Activated naive CD4-positive, alpha-beta T cell treated with Interleukin-2 at 50 U/mL for 16 hours (primary cell): ENCODE measurements around the gene FAM107A.

Source experiments
- DNase-seq: peaks from one replicate; pipeline ENCODE4 v3.0.0-alpha.2; 2020

Gene FAM107A

DNA sequence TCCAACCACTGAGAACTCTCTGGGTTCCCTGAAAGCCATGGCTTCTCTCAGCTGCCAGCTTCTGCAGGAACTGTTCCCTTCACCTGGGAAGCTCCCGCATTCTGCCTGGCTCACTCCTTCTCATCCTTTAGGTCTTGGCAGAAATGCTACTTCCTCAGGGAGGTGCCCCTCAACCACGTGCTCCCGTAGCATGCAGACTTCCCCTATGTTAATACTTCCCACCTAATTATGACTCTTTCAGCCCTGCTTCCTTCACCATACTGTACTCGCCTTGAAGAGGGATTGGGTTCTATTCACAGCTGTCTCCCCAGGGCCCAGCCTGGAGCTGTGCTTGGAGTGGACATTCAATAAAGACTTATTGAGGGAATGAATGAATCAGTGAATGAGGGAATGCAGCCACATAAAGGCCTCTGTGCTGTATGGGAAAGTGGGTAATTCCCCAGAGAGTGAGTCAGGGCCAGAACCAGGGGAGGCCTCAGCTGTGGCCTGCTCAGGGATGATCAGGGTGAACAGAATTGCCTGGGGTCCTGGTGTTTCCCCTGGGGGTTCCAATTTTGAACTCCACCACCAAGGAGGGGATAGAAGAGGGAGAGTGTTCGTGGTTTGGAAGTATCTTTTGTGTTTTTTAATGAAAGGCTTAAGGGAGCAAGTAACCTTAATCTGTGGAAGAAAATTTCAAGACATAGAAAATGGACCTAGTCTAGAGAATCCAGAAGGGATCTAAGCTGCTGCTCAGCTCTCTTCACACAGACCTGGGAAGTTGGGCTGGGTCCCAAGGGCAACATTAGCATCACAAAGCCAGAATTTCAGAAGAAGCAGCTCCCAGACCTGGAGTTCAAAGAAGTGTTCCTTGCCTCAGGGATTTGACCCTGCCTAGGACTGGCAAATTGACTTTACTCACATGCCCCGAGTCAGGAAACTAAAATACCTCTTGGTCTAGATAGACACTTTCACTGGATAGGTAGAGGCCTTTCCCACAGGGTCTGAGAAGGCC lies 14.6 kb upstream of the FAM107A start:
- DNase-seq = no peak

DNA sequence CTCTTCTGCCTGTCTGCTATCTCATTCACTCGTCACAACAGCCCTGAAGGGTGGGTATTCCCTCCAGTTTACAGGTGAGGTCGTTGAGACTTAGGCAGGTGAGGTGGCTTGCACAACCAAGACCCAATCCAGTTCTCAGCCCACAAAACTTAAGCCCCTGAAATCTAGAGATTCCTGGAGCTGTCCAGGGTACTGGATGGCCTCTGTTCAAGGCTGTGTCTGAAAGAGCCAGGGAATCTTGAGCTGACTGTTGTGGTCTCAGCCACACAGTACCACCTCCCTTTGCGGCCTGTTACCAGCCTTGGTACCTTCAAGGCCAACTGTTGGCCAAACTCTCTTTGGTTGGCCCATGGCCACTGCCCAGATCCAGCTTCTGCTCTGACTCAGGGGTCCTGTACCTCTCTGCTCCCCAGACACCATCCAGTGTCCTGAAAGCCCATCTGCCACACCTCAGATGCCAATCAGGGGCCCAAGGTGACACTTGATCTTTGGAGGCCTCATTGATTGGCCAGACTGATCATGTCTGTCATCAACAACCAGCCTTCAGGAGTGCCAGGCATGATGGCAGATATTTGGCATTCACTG lies 10.9 kb upstream of the FAM107A start:
- no peak for DNase-seq

GRCh38 chr3:58586776-58587192 lies 9.6 kb upstream of the FAM107A start:
- no peak for DNase-seq

GRCh38 chr3:58585994-58586393 lies 8.8 kb upstream of the FAM107A start:
- no peak for DNase-seq

DNA sequence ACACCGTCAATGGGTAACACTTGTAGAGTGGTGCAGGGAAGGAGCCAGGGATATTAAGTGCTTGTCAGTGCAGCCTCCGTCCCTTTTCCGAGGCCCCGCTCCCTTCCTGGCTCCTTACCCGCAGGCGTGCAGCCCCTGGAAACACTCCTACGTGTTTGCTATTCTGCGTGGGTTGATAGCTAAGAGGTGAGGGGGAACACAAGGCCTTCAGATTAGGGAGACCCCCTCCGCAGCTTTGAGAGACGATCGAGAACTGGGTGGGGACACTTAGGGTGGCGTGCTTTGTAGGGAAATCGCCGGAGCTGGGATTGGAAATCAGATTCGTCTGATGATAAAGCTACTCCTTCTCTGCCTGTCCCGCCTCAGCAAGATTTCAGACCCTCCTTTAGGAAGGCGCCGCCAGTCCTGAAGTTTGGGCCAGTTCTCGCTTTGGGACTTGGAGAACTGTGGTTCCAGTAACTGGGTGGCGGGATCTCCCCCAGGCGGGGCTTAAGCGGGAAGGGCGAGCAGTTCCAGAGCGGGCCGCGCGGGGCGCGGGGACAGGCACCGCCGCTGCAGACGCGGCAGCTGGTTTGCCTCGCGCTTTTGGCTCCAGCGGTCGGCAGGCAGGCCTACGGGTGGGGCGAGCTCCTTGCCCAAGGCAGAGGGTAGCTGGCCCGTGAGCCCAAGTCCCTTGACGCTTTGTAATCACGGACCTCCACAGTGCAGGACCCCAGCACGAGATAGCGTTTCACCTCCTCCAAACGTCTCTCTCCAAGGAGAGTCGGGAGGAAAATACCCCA lies 8.0 kb upstream of the FAM107A start:
- DNase-seq = peak; percentile 64

DNA sequence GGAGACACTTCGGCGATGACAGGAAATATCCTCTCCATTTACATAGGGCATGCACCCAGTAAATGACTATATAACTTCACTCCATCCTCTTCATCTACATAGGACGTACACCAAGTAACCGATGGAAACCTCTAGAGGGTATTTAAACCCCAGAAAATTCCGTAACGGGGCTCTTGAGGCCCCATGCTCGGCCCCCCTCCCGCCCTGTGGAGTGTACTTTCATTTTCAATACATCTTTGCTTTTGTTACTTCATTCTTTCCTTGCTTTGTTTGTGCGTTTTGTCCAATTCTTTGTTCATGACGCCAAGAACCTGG lies 7.5 kb upstream of the FAM107A start:
- no peak for DNase-seq

- DNase-seq = no peak
Observed at GRCh38 chr3:58581328-58582091, 4.3 kb upstream of the FAM107A start.

DNA sequence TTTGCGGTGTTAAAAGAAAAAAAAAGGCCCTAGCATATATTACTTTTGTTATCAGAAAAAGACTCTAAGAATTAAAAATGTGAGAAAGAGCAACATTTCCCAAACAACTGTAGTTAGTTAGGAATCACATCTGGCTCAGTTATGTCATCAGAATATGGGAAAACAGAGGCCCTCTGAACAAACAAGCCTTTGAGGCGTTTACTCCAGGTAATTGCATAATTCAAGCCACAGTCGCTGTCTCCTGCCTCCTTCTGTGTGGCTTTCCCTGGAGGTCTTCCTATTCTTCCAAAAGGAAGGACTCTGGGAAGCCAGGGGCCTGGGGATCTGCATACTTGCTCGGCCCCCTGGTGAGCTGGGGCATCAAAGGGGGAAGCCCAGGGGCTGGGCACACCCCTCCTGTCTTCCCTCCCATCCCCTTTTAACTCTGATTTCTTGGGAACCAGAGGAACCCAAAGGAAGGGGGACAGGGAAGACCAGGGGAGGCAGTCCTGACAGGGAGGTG lies 3.7 kb upstream of the FAM107A start:
- DNase-seq = no peak

- no peak for DNase-seq
Observed at GRCh38 chr3:58578873-58579272, 1.7 kb upstream of the FAM107A start.

DNA sequence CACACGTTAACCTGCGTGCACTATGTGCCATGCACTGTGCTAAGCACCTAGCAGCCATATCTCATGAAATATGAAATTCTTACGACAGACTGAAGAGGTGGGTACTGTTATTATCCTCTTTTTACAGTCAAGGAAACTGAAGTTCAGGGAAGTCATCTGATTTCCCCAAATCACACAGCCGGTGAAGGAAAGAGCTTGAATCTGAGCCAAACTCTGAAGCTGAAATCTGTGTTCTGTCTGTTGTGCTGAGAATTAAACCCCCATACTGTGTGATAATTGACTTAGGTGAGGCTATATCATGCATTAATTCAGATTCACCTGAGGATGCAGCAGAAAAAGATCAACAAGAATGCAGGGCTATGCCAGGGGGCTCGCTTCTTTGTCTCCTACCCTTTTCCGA lies 475 bp downstream of the FAM107A start:
- DNase-seq = no peak

DNA sequence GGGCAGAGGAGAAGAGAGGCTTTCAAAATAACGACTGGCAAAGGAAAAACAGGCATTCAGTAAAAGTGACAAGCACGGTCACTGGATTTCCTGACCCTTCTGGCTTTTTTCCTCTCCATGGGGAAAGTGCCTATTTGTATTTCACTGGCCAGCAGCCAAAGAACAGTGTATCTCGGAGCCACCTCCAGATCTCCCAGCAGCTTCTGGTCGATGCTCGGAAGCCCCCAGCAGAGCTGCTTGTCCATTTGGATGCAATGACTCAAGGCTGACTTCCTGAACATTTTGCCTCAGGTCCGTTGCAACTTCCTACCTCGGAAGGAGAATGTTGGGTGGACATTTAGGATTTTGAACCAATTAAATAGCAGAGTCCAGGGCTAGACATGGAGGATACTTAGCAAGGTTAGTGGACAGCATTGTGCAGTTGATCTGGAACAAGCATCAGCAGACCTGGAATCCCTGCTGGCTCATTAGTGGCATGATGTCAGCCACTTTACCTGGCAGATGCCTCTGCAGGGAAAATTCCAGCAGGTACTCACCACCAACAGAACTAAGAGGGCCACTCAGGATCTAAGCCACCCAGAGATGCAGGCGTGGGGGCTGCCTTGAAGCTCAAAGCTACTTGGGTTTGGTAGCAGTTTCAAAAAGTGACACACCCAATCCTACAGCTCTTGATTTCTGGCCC lies 1.1 kb downstream of the FAM107A start:
- no peak for DNase-seq

- no peak for DNase-seq
Observed at GRCh38 chr3:58574682-58575081, 2.5 kb downstream of the FAM107A start.

- no peak for DNase-seq
Observed at GRCh38 chr3:58574106-58574505, 3.1 kb downstream of the FAM107A start.

GRCh38 chr3:58573640-58574039 lies 3.6 kb downstream of the FAM107A start:
- DNase-seq = no peak

DNA sequence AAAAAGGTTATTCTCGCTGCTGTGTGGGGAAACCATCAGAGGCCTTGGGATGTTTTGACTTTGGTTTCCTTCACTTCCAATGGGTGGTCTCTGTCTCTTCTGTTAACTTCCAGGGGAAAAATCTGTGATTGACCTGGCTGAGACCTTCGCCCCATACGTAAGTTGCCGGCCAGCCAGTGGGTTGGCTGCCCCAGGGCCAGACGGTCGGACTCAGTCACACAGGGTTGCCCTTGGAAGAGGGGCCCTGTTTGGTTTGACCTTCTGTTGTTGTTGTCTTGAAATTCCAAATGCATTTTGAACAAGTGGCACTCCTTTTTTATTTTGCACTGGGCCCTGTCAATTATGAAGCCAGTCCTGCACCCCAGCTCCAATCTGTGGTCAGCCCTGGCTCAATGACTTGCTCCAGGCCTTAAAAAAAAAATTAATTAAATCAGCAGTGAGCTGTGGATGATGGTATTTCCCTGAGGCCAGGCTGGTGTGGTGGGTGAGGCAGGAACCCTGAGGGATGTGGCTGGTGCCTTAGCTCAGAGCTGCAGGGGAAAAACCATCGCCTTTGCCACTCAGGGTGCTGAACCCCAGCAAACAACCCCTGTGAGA lies 4.5 kb downstream of the FAM107A start:
- no peak for DNase-seq

GRCh38 chr3:58572013-58572633 lies 5.1 kb downstream of the FAM107A start:
- no peak for DNase-seq

DNA sequence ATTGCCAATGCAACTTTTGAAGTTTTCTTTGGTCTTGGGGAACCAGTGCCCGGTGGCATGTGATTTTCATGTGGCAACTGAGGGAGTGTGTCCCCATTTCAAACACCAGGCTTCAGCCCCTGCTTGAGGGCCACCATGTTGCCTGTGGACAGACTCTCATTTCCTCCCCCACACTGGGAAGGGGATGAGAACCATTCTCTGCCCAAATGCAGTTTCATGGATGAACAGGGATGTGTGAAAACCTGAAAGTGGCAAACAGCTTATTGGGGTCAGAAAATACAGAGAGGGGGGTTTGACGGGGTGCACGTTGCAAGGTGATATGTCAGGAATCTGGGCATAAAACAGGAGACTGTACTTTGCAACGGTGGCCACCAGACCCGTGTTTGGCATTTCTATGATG lies 6.3 kb downstream of the FAM107A start:
- no peak for DNase-seq

- no peak for DNase-seq
Observed at GRCh38 chr3:58569287-58570001, 7.7 kb downstream of the FAM107A start.

- peak; percentile 79 for DNase-seq
Observed at GRCh38 chr3:58568572-58569286, 8.5 kb downstream of the FAM107A start.

GRCh38 chr3:58567251-58567515 lies 10.0 kb downstream of the FAM107A start:
- no peak for DNase-seq
